ENCODE data around the gene ANKLE1.
A peak's percentile ranks its signal among the peaks of the same experiment; 100 is the strongest.

The ANKLE1 gene

GRCh38 chr19:17275441-17276175, 6.1 kb upstream of the ANKLE1 start:
- H3K4me1 ChIP-seq (ENCODE audit: control insufficient read depth in 2 of 2, insufficient read depth in 1 of 2, low read depth in 1 of 2, low read length in 2 of 2): no peaks in the 10 kb centered on the region
- no peaks in the 10 kb centered on the region for H3K27me3 ChIP-seq (ENCODE audit: control insufficient read depth in 3 of 3, insufficient read depth in 3 of 3, low read depth in 1 of 3, low read length in 3 of 3)
- no peaks in the 10 kb centered on the region for H3K79me1 ChIP-seq (ENCODE audit: low read depth, low read length)
- no peak overlapping the region for H3K14ac ChIP-seq (ENCODE audit: low read length)
- H2AFZ ChIP-seq (ENCODE audit: low read length): no peak overlapping the region
- H2AK5ac ChIP-seq (ENCODE audit: low read depth, low read length): no peak overlapping the region
- WGBS, 2 donors (ENCODE audit: extremely low coverage in 2 of 2, insufficient read length in 2 of 2, insufficient replicate concordance in 1 of 2): no CpG with 5 or more reads among the region's 19 CpGs
- peak overlapping the region in 1 of 2 donors; percentile 51 for H3K4me3 ChIP-seq (ENCODE audit: low read length in 2 of 2)
- H4K91ac ChIP-seq (ENCODE audit: low read depth, low read length, poor library complexity): no peak overlapping the region
- DNase-seq (ENCODE audit: low spot score): no peak
- no peak overlapping the region for H4K8ac ChIP-seq (ENCODE audit: low read depth, low read length)
- no peak overlapping the region for H3K4me2 ChIP-seq (ENCODE audit: insufficient read depth, low read length, poor library complexity, severe bottlenecking)
- H2BK15ac ChIP-seq (ENCODE audit: low read length): no peak overlapping the region
- no peak overlapping the region for H2BK5ac ChIP-seq (ENCODE audit: low read length)
- peaks cover 34 to 76% of the 10 kb centered on the region in 2 donors for H3K36me3 ChIP-seq (replicated peaks in 1 of 2; ENCODE audit: control insufficient read depth in 2 of 2, insufficient read depth in 2 of 2, low read length in 2 of 2)
- no peak overlapping the region for H3K4ac ChIP-seq (ENCODE audit: low read length)
- H2BK12ac ChIP-seq (ENCODE audit: low read length): no peak overlapping the region
- H3K9me3 ChIP-seq (replicated peaks in 1 of 2; ENCODE audit: control insufficient read depth in 2 of 2, insufficient read depth in 1 of 2, low read depth in 1 of 2, low read length in 2 of 2): no peaks in the 10 kb centered on the region
- no peak overlapping the region for H3K27ac ChIP-seq (replicated peaks; ENCODE audit: low read length)
- no peak overlapping the region for H2BK120ac ChIP-seq (ENCODE audit: low read depth, low read length)
- no peak overlapping the region for H3K23ac ChIP-seq (ENCODE audit: low read depth, low read length, poor library complexity)
- H3K18ac ChIP-seq (ENCODE audit: low read length): no peak overlapping the region
- H3K9ac ChIP-seq (ENCODE audit: low read depth, low read length, poor library complexity): no peak overlapping the region

- H3K79me1 ChIP-seq (ENCODE audit: low read depth, low read length): no peaks in the 10 kb centered on the region
- no peak overlapping the region for H2BK12ac ChIP-seq (ENCODE audit: low read length)
- H3K4me3 ChIP-seq (ENCODE audit: low read length in 2 of 2): no peak overlapping the region
- no peak overlapping the region for H2AK5ac ChIP-seq (ENCODE audit: low read depth, low read length)
- H3K27me3 ChIP-seq (ENCODE audit: control insufficient read depth in 3 of 3, insufficient read depth in 3 of 3, low read depth in 1 of 3, low read length in 3 of 3): peaks cover 0 to 14% (median 2%) of the 10 kb centered on the region in 3 experiments
- H4K8ac ChIP-seq (ENCODE audit: low read depth, low read length): no peak overlapping the region
- H3K4ac ChIP-seq (ENCODE audit: low read length): no peak overlapping the region
- DNase-seq (ENCODE audit: low spot score): no peak
- WGBS, 2 donors (ENCODE audit: extremely low coverage in 2 of 2, insufficient read length in 2 of 2, insufficient replicate concordance in 1 of 2): no CpG with 5 or more reads among the region's 3 CpGs
- no peak overlapping the region for H2AFZ ChIP-seq (ENCODE audit: low read length)
- no peak overlapping the region for H3K4me2 ChIP-seq (ENCODE audit: insufficient read depth, low read length, poor library complexity, severe bottlenecking)
- H3K9ac ChIP-seq (ENCODE audit: low read depth, low read length, poor library complexity): no peak overlapping the region
- H3K18ac ChIP-seq (ENCODE audit: low read length): no peak overlapping the region
- H4K91ac ChIP-seq (ENCODE audit: low read depth, low read length, poor library complexity): no peak overlapping the region
- H2BK15ac ChIP-seq (ENCODE audit: low read length): no peak overlapping the region
- no peak overlapping the region for H3K23ac ChIP-seq (ENCODE audit: low read depth, low read length, poor library complexity)
- H3K4me1 ChIP-seq (ENCODE audit: control insufficient read depth in 2 of 2, insufficient read depth in 1 of 2, low read depth in 1 of 2, low read length in 2 of 2): peaks cover 0 to 3% of the 10 kb centered on the region in 2 donors
- H3K36me3 ChIP-seq (replicated peaks in 1 of 2; ENCODE audit: control insufficient read depth in 2 of 2, insufficient read depth in 2 of 2, low read length in 2 of 2): peaks cover 21 to 49% of the 10 kb centered on the region in 2 donors
- H2BK120ac ChIP-seq (ENCODE audit: low read depth, low read length): no peak overlapping the region
- no peak overlapping the region for H3K27ac ChIP-seq (replicated peaks; ENCODE audit: low read length)
- no peak overlapping the region for H2BK5ac ChIP-seq (ENCODE audit: low read length)
- H3K14ac ChIP-seq (ENCODE audit: low read length): no peak overlapping the region
- H3K9me3 ChIP-seq (replicated peaks in 1 of 2; ENCODE audit: control insufficient read depth in 2 of 2, insufficient read depth in 1 of 2, low read depth in 1 of 2, low read length in 2 of 2): no peaks in the 10 kb centered on the region
Observed at GRCh38 chr19:17279436-17279835, 2.3 kb upstream of the ANKLE1 start.

GRCh38 chr19:17282488-17283125, 906 bp downstream of the ANKLE1 start:
- Histone ChIP-seq H2BK120ac (ENCODE audit: low read depth, low read length) (peak overlapping the region; percentile 87), H2AK5ac (ENCODE audit: low read depth, low read length) (peak overlapping the region; percentile 63), H2AFZ (ENCODE audit: low read length) (peak overlapping the region; percentile 94), H4K8ac (ENCODE audit: low read depth, low read length) (no peak overlapping the region), H3K4me3 (ENCODE audit: low read length in 2 of 2) (peak overlapping the region; percentile 50 to 51), H3K27ac (replicated peaks; ENCODE audit: low read length) (no peak overlapping the region), H3K4me1 (ENCODE audit: control insufficient read depth in 2 of 2, insufficient read depth in 1 of 2, low read depth in 1 of 2, low read length in 2 of 2) (peaks cover 0 to 3% of the 10 kb centered on the region in 2 donors), H3K79me1 (ENCODE audit: low read depth, low read length) (no peaks in the 10 kb centered on the region), H3K36me3 (replicated peaks in 1 of 2; ENCODE audit: control insufficient read depth in 2 of 2, insufficient read depth in 2 of 2, low read length in 2 of 2) (peaks cover 5 to 24% of the 10 kb centered on the region in 2 donors), H2BK12ac (ENCODE audit: low read length) (no peak overlapping the region), H3K9me3 (replicated peaks in 1 of 2; ENCODE audit: control insufficient read depth in 2 of 2, insufficient read depth in 1 of 2, low read depth in 1 of 2, low read length in 2 of 2) (peaks cover 4 to 5% of the 10 kb centered on the region in 2 donors), H3K4me2 (ENCODE audit: insufficient read depth, low read length, poor library complexity, severe bottlenecking) (peak overlapping the region; percentile 25), H2BK5ac (ENCODE audit: low read length) (peak overlapping the region; percentile 11), H3K9ac (ENCODE audit: low read depth, low read length, poor library complexity) (peak overlapping the region; percentile 63), H2BK15ac (ENCODE audit: low read length) (peak overlapping the region; percentile 58), H3K4ac (ENCODE audit: low read length) (no peak overlapping the region), H3K14ac (ENCODE audit: low read length) (peak overlapping the region; percentile 38), H3K27me3 (ENCODE audit: control insufficient read depth in 3 of 3, insufficient read depth in 3 of 3, low read depth in 1 of 3, low read length in 3 of 3) (peaks cover 0 to 14% (median 2%) of the 10 kb centered on the region in 3 experiments), H3K18ac (ENCODE audit: low read length) (peak overlapping the region; percentile 95), H3K23ac (ENCODE audit: low read depth, low read length, poor library complexity) (peak overlapping the region; percentile 60), H4K91ac (ENCODE audit: low read depth, low read length, poor library complexity) (no peak overlapping the region)
- whole genome bisulfite sequencing, 2 donors (ENCODE audit: extremely low coverage in 2 of 2, insufficient read length in 2 of 2, insufficient replicate concordance in 1 of 2): no CpG with 5 or more reads among the region's 45 CpGs
- DNase-seq (ENCODE audit: low spot score): peak; percentile 81

GRCh38 chr19:17283504-17283996, 1.8 kb downstream of the ANKLE1 start:
- no peak for DNase-seq (ENCODE audit: low spot score)
- Histone ChIP-seq H3K4me3 (ENCODE audit: low read length in 2 of 2) (no peak overlapping the region), H2AK5ac (ENCODE audit: low read depth, low read length) (peak overlapping the region; percentile 65), H2BK5ac (ENCODE audit: low read length) (no peak overlapping the region), H3K4me2 (ENCODE audit: insufficient read depth, low read length, poor library complexity, severe bottlenecking) (no peak overlapping the region), H2BK15ac (ENCODE audit: low read length) (peak overlapping the region; percentile 8), H3K9ac (ENCODE audit: low read depth, low read length, poor library complexity) (no peak overlapping the region), H3K27ac (replicated peaks; ENCODE audit: low read length) (no peak overlapping the region), H4K91ac (ENCODE audit: low read depth, low read length, poor library complexity) (no peak overlapping the region), H3K79me1 (ENCODE audit: low read depth, low read length) (no peaks in the 10 kb centered on the region), H3K23ac (ENCODE audit: low read depth, low read length, poor library complexity) (no peak overlapping the region), H3K4ac (ENCODE audit: low read length) (no peak overlapping the region), H3K18ac (ENCODE audit: low read length) (no peak overlapping the region), H4K8ac (ENCODE audit: low read depth, low read length) (no peak overlapping the region), H3K14ac (ENCODE audit: low read length) (no peak overlapping the region), H3K36me3 (replicated peaks in 1 of 2; ENCODE audit: control insufficient read depth in 2 of 2, insufficient read depth in 2 of 2, low read length in 2 of 2) (peaks cover 4 to 19% of the 10 kb centered on the region in 2 donors), H2BK120ac (ENCODE audit: low read depth, low read length) (no peak overlapping the region), H2BK12ac (ENCODE audit: low read length) (no peak overlapping the region), H3K4me1 (ENCODE audit: control insufficient read depth in 2 of 2, insufficient read depth in 1 of 2, low read depth in 1 of 2, low read length in 2 of 2) (peaks cover 0 to 3% of the 10 kb centered on the region in 2 donors), H2AFZ (ENCODE audit: low read length) (no peak overlapping the region), H3K9me3 (replicated peaks in 1 of 2; ENCODE audit: control insufficient read depth in 2 of 2, insufficient read depth in 1 of 2, low read depth in 1 of 2, low read length in 2 of 2) (peaks cover 4 to 5% of the 10 kb centered on the region in 2 donors), H3K27me3 (ENCODE audit: control insufficient read depth in 3 of 3, insufficient read depth in 3 of 3, low read depth in 1 of 3, low read length in 3 of 3) (peaks cover 0 to 14% (median 2%) of the 10 kb centered on the region in 3 experiments)
- WGBS, 2 donors (ENCODE audit: extremely low coverage in 2 of 2, insufficient read length in 2 of 2, insufficient replicate concordance in 1 of 2): no CpG with 5 or more reads among the region's 7 CpGs
